GM12878 (cell line): ENCODE data around the gene AEN. TPM values are rescaled to one million over a fixed set of nuclear protein-coding genes. Genes with fewer than 3 reads are reported as not detected.

Experiments used
- ATAC-seq: fragments of 200-7000 bp; cut with Tn5 transposase; 3 replicates; pipeline ENCODE4 v1.9.1; 2020; ENCODE audit warnings: mild to moderate bottlenecking, moderate library complexity
- BruUV-seq: library from RNA; stranded (reverse); fragments of 400-500 nt; replicated peaks from 2 replicates; lab custom pipeline; 2021; lab: Mats Ljungman, UMichigan
- CTCF ChIA-PET: fragments of 300-600 bp; sonication (Branson Sonifier 250); formaldehyde crosslinking; extraction: SDS; loops from one replicate; lab custom pipeline; 2021; ENCODE audit warnings: inconsistent platforms; lab: Yijun Ruan, JAX
- POLR2A ChIA-PET: fragments of 350-600 bp; formaldehyde crosslinking; extraction: SDS; loops from one replicate; lab custom pipeline; 2021; ENCODE audit warnings: inconsistent platforms; lab: Charles Lee
- RAD21 ChIA-PET: fragments of 300-600 bp; sonication (Branson Sonifier 250); formaldehyde crosslinking; loops from one replicate; lab custom pipeline; 2023; ENCODE audit warnings: antibody characterized with exemption; ENCODE audit not compliant: unreplicated experiment; lab: Charles Lee
- SMC1A ChIA-PET: fragments of 300-600 bp; sonication (Branson Sonifier 250); formaldehyde crosslinking; loops from one replicate; lab custom pipeline; 2023; ENCODE audit not compliant: unreplicated experiment, uncharacterized antibody; lab: Charles Lee
- DNase-seq: peaks from one replicate; pipeline ENCODE4 v3.0.0-alpha.2; 2011; ENCODE audit warnings: low read depth, low spot score
- FAIRE-seq: peaks from 3 replicates; lab custom pipeline; 2011; peaks lifted over from hg19 to GRCh38; lab: Jason Lieb, UNC
- H2AFZ ChIP-seq: 2 replicates; pipeline ENCODE4 v1.6.0; 2011; ENCODE audit warnings: low read depth, low read length, control low read depth; ENCODE audit not compliant: control insufficient read depth
- H3K27ac ChIP-seq: 2 replicates; pipeline ENCODE4 v1.5.1; 2011; ENCODE audit warnings: control low read depth; ENCODE audit not compliant: control insufficient read depth, insufficient read depth
- H3K27me3 ChIP-seq, 2 experiments: replicated peaks in 1 of 2; 2 replicates each; pipeline versions ENCODE4 v1.6.0 to v1.6.1; 2011; ENCODE audit warnings: low read length in 1 of 2; ENCODE audit not compliant: control insufficient read depth in 2 of 2, insufficient read depth in 2 of 2
- H3K36me3 ChIP-seq, 2 experiments: 2 replicates each; pipeline ENCODE4 v1.5.1; 2011; ENCODE audit warnings: low read length in 1 of 2; ENCODE audit not compliant: control insufficient read depth in 2 of 2, insufficient read depth in 2 of 2
- H3K4me1 ChIP-seq: 2 replicates; pipeline ENCODE4 v1.6.1; 2011; ENCODE audit warnings: mild to moderate bottlenecking, low read length, moderate library complexity, mixed read lengths; ENCODE audit not compliant: control insufficient read depth, insufficient read depth
- H3K4me2 ChIP-seq: 2 replicates; pipeline ENCODE4 v1.6.0; 2011; ENCODE audit warnings: control low read depth; ENCODE audit not compliant: control insufficient read depth, insufficient read depth
- H3K4me3 ChIP-seq: fragments of 200-600 bp; sonication (generic); 2 replicates; pipeline ENCODE4 v1.5.1; 2016
- H3K79me2 ChIP-seq: 2 replicates; pipeline ENCODE4 v1.6.0; 2011; ENCODE audit warnings: low read length; ENCODE audit not compliant: control insufficient read depth, insufficient read depth
- H3K9ac ChIP-seq: 2 replicates; pipeline ENCODE4 v1.8.0; 2011; ENCODE audit warnings: low read length, control low read depth, mixed read lengths; ENCODE audit not compliant: control insufficient read depth, insufficient read depth
- H3K9me3 ChIP-seq: replicated peaks from 3 replicates; pipeline ENCODE4 v1.5.1; 2011; ENCODE audit warnings: mild to moderate bottlenecking, low read length; ENCODE audit not compliant: control insufficient read depth, insufficient read depth
- H4K20me1 ChIP-seq: 2 replicates; pipeline ENCODE4 v1.6.0; 2011; ENCODE audit not compliant: control insufficient read depth, insufficient read depth
- BCL11A ChIP-seq: IDR thresholded peaks from 2 replicates; pipeline ENCODE4 v1.6.1; 2011; ENCODE audit warnings: low read depth, low read length
- CBX3 ChIP-seq: fragments of 200-600 bp; sonication (generic); IDR thresholded peaks from 2 replicates; pipeline ENCODE4 v1.6.1; 2016; ENCODE audit warnings: low read depth, borderline replicate concordance
- CREB1 ChIP-seq: IDR thresholded peaks from 2 replicates; pipeline ENCODE4 v1.6.1; 2012; ENCODE audit warnings: low read depth, mild to moderate bottlenecking, inconsistent platforms
- GATAD2B ChIP-seq: fragments of 450-650 bp; conservative IDR thresholded peaks from 2 replicates; pipeline ENCODE4 v1.6.1; 2017; ENCODE audit warnings: low read depth, mild to moderate bottlenecking, moderate library complexity
- IRF3 ChIP-seq: fragments of 450-650 bp; IDR thresholded peaks from 2 replicates; pipeline ENCODE4 v1.6.1; 2014; ENCODE audit warnings: mild to moderate bottlenecking
- KAT2A ChIP-seq: conservative IDR thresholded peaks from 2 replicates; pipeline ENCODE4 v1.6.1; 2011; ENCODE audit warnings: low read depth, low read length; ENCODE audit not compliant: control insufficient read depth
- KLF5 ChIP-seq: fragments of 450-650 bp; IDR thresholded peaks from 2 replicates; pipeline ENCODE4 v1.6.1; 2014; ENCODE audit warnings: mild to moderate bottlenecking; ENCODE audit not compliant: partially characterized antibody
- PKNOX1 ChIP-seq: fragments of 450-650 bp; IDR thresholded peaks from 2 replicates; pipeline ENCODE4 v1.6.1; 2016; ENCODE audit warnings: mild to moderate bottlenecking
- POLR2AphosphoS2 ChIP-seq: IDR thresholded peaks from 2 replicates; pipeline ENCODE4 v1.6.1; 2011; ENCODE audit warnings: low read depth, mild to moderate bottlenecking, low read length, improper control_type of control experiment, moderate library complexity
- PRDM15 ChIP-seq: fragments of 450-650 bp; formaldehyde crosslinking; IDR thresholded peaks from 2 replicates; pipeline ENCODE4 v1.4.0; 2020; ENCODE audit warnings: mild to moderate bottlenecking, moderate library complexity
- SIX5 ChIP-seq: IDR thresholded peaks from 2 replicates; pipeline ENCODE4 v1.6.1; 2011; ENCODE audit warnings: mild to moderate bottlenecking, low read depth, low read length, moderate library complexity; ENCODE audit not compliant: severe bottlenecking
- TARDBP ChIP-seq: IDR thresholded peaks from 2 replicates; pipeline ENCODE4 v1.6.1; 2016; ENCODE audit warnings: borderline replicate concordance
- ZBED1 ChIP-seq: IDR thresholded peaks from 2 replicates; pipeline ENCODE4 v1.6.1; 2016; ENCODE audit warnings: borderline replicate concordance
- ZNF24 ChIP-seq: fragments of 450-650 bp; IDR thresholded peaks from 2 replicates; pipeline ENCODE4 v1.6.1; 2017; ENCODE audit warnings: antibody characterized with exemption, mild to moderate bottlenecking
- WGBS: methylation state at CpG from one replicate; pipeline ENCODE4 v1.1.6; 2016; ENCODE audit warnings: low lambda C conversion rate; ENCODE audit not compliant: insufficient replicate concordance, insufficient coverage; ENCODE audit errors: missing lambda C conversion rate; 5-methylcytosine and 5-hydroxymethylcytosine counted together
- in situ Hi-C: fragments of 300-500 bp; cut with MboI; formaldehyde crosslinking; loops from 9 replicates; pipeline ENCODE4 v1.14.3; 2018; ENCODE audit warnings: mixed read lengths
- intact Hi-C: fragments of 100-400 bp; cut with micrococcal nuclease; formaldehyde crosslinking; loops from one replicate; pipeline ENCODE4 v1.14.2; 2022; ENCODE audit not compliant: unreplicated experiment
- polyA plus RNA-seq, 11 experiments: library from polyadenylated mRNA; depleted of rRNA in 4 of 11; unstranded in 6 of 11; stranded (reverse) in 5 of 11; fragments of >200 nt; fragmentation: Nextera tagmentation in 4 of 11; fragmentation: Illumina TruSeq in 1 of 11; extraction: Ambion mirVana in 4 of 11; extraction: Trizol in 1 of 11; gene quantifications; 1 replicate in 1 of 11; 2 replicates in 10 of 11; pipeline versions ENCODE4 v1.2.1 to v1.2.3, GENCODE V29; 2011 to 2016; ENCODE audit warnings: inconsistent platforms in 2 of 11, missing spikeins in 2 of 11, low read depth in 1 of 11
- total RNA-seq, 4 experiments: library from RNA; depleted of rRNA in 3 of 4; stranded (reverse); fragments of >200 nt in 3 of 4; fragmentation: Illumina TruSeq in 1 of 4; extraction: Trizol in 1 of 4; gene quantifications; 2 replicates each; pipeline versions ENCODE4 v1.2.1 to v1.2.3, GENCODE V29; 2013 to 2021

AEN gene
- total and polyA plus RNA-seq, 10 of the 15 experiments (the other 5 are each of a cell fraction or from before 2014, with no cell fraction given), result 11.7 to 81.2 (median 53.7) TPM

GRCh38 chr15:88634449-88634848, 13.3 kb downstream of the AEN start:
- 0% methylated on average over 2 of the region's 2 CpGs for WGBS
- H3K9ac ChIP-seq, result no peak overlapping the region
- ATAC-seq (no peak), DNase-seq (no peak), FAIRE-seq (no peak)
- no peaks in the 10 kb centered on the region for H3K9me3 ChIP-seq
- no peaks in the 10 kb centered on the region; the same call in none of the 2 replicates for H4K20me1 ChIP-seq
- H2AFZ ChIP-seq, result no peak overlapping the region
- H3K4me2 ChIP-seq, result peak overlapping the region; percentile 32
- peaks cover 8 to 18% of the 10 kb centered on the region in 2 experiments; a peak in 3 of 4 replicates for H3K36me3 ChIP-seq
- POLR2A ChIA-PET, result interaction anchor here (1.5 to 1.9 kb wide), 2 partner anchors 8 to 9 kb away, joined by 4 to 8 read pairs; no protein-coding TSS in a partner anchor
- RAD21 ChIA-PET, result interaction anchor here (0.8 to 3.4 kb wide), 3 partner anchors 10 to 22 kb away, joined by 3 to 29 read pairs (median 3); no protein-coding TSS in a partner anchor
- SMC1A ChIA-PET, result interaction anchor here (0.9 to 5.6 kb wide), 5 partner anchors 8 to 22 kb away, joined by 3 to 35 read pairs (median 8); no protein-coding TSS in a partner anchor
- H3K79me2 ChIP-seq, result peaks cover 30% of the 10 kb centered on the region
- intact Hi-C loops, result no loop called here
- CTCF ChIA-PET, result interaction anchor here (2.0 to 2.7 kb wide), 5 partner anchors 10 to 30 kb away, joined by 6 to 30 read pairs (median 14); no protein-coding TSS in a partner anchor
- in situ Hi-C loops, result no loop called here
- no peaks in the 10 kb centered on the region for H3K27me3 ChIP-seq
- H3K4me3 ChIP-seq, result no peak overlapping the region
- no TSS peak for BruUV-seq
- peaks cover 57% of the 10 kb centered on the region for H3K4me1 ChIP-seq
- peak overlapping the region; percentile 79 for H3K27ac ChIP-seq
- TF ChIP-seq PRDM15 (CRISPR knock-in tag) (no peak), SIX5 (no peak), KAT2A (no peak), POLR2AphosphoS2 (no peak), BCL11A (no peak), CBX3 (no peak), TARDBP (no peak), ZBED1 (no peak), KLF5 (no peak), GATAD2B (no peak), ZNF24 (no peak), PKNOX1 (no peak), CREB1 (no peak), IRF3 (no peak)
